Astrocyte (in vitro differentiated cells and primary cell): Measurements from ENCODE around the gene LSM8. TPM values are rescaled to one million over a fixed set of nuclear protein-coding genes. Genes with fewer than 3 reads are reported as not detected.
"Not testable (repeated sequence)": the region's sequence is repeated elsewhere in the genome, so short reads cannot be mapped to it uniquely, and the experiment has no call there.

Experiments
- DNase-seq: peaks from one replicate; pipeline ENCODE4 v3.0.0-alpha.2; 2010; ENCODE audit warnings: low read depth
- FAIRE-seq: peaks from 2 replicates; lab custom pipeline; 2011; peaks lifted over from hg19 to GRCh38; lab: Jason Lieb, UNC
- H2AFZ ChIP-seq: 2 replicates; pipeline ENCODE4 v1.6.0; 2012; ENCODE audit warnings: low read depth, low read length, inconsistent platforms
- H3K27ac ChIP-seq: 2 replicates; pipeline ENCODE4 v1.5.1; 2011; ENCODE audit warnings: low read depth, low read length, inconsistent platforms
- H3K27me3 ChIP-seq: 2 replicates; pipeline ENCODE4 v1.6.0; 2011; ENCODE audit warnings: low read length, inconsistent platforms; ENCODE audit not compliant: insufficient read depth
- H3K36me3 ChIP-seq: 2 replicates; pipeline ENCODE4 v1.5.1; 2011; ENCODE audit warnings: low read length, inconsistent platforms; ENCODE audit not compliant: insufficient read depth
- H3K4me1 ChIP-seq: 2 replicates; pipeline ENCODE4 v1.5.1; 2011; ENCODE audit warnings: low read length, inconsistent platforms; ENCODE audit not compliant: insufficient read depth
- H3K4me2 ChIP-seq: 2 replicates; pipeline ENCODE4 v1.6.0; 2012; ENCODE audit warnings: low read length, inconsistent platforms
- H3K4me3 ChIP-seq: 2 replicates; pipeline ENCODE4 v1.5.1; 2011; ENCODE audit warnings: low read depth, mild to moderate bottlenecking, low read length, inconsistent platforms; ENCODE audit not compliant: insufficient read depth
- H3K79me2 ChIP-seq: 2 replicates; pipeline ENCODE4 v1.6.0; 2012; ENCODE audit warnings: mild to moderate bottlenecking, low read length, inconsistent platforms; ENCODE audit not compliant: insufficient read depth
- H3K9ac ChIP-seq: 2 replicates; pipeline ENCODE4 v1.6.0; 2012; ENCODE audit warnings: mild to moderate bottlenecking, low read length, inconsistent platforms
- H3K9me3 ChIP-seq: 2 replicates; pipeline ENCODE4 v1.5.1; 2012; ENCODE audit warnings: low read depth, mild to moderate bottlenecking, low read length, inconsistent platforms; ENCODE audit not compliant: insufficient read depth
- H4K20me1 ChIP-seq: 2 replicates; pipeline ENCODE4 v1.6.0; 2012; ENCODE audit warnings: low read length, inconsistent platforms; ENCODE audit not compliant: insufficient read depth
- H3K27ac Mint-ChIP-seq: one replicate; pipeline ENCODE4 v1.8.0; 2021; ENCODE audit warnings: mild to moderate bottlenecking, mixed read lengths; ENCODE audit not compliant: unreplicated experiment
- H3K27me3 Mint-ChIP-seq: one replicate; pipeline ENCODE4 v1.8.0; 2021; ENCODE audit warnings: low read depth, mixed read lengths; ENCODE audit not compliant: unreplicated experiment
- H3K36me3 Mint-ChIP-seq: one replicate; pipeline ENCODE4 v1.8.0; 2021; ENCODE audit warnings: low read depth, mixed read lengths; ENCODE audit not compliant: unreplicated experiment
- H3K4me1 Mint-ChIP-seq: one replicate; pipeline ENCODE4 v1.8.0; 2021; ENCODE audit warnings: low read depth, mixed read lengths; ENCODE audit not compliant: unreplicated experiment
- H3K4me3 Mint-ChIP-seq: one replicate; pipeline ENCODE4 v1.8.0; 2021; ENCODE audit warnings: mild to moderate bottlenecking, moderate library complexity, mixed read lengths; ENCODE audit not compliant: unreplicated experiment
- H3K9me3 Mint-ChIP-seq: one replicate; pipeline ENCODE4 v1.8.0; 2021; ENCODE audit warnings: mild to moderate bottlenecking, mixed read lengths; ENCODE audit not compliant: unreplicated experiment
- EZH2 ChIP-seq: IDR thresholded peaks from 2 replicates; pipeline ENCODE4 v1.6.1; 2012; ENCODE audit warnings: mild to moderate bottlenecking, low read length, inconsistent platforms; ENCODE audit not compliant: insufficient read depth
- total RNA-seq: library from RNA; stranded (reverse); gene quantifications from 2 replicates; pipeline ENCODE4 v1.2.1, GENCODE V29; 2021
- TF ChIP-seq, protein P1 (sequence below): IDR thresholded peaks from 2 replicates; pipeline ENCODE4 v1.5.1; 2011; ENCODE audit warnings: low read depth, mild to moderate bottlenecking, inconsistent platforms, low read length, moderate library complexity; ENCODE audit not compliant: insufficient read depth

Gene LSM8
- total RNA-seq, 1 donor from 2014 or later, result 19.9 TPM

DNA sequence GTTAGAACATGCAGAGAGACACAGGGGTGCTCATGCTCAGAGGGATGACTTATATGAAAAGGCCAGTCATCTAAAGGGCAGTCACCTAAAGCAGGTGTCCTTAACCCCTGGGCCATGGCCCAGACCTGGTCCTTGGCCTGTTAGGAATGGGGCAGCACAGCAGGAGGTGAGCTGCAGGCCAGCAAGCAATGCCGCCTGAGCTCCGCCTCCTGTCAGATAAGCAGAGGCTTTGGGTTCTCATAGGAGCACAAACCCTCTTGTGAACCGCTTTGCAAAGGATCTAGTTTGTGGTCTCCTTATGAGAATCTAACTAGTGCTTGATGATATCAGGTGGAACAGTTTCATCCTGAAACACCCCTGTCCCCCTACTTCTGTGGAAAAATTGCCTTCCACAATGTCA is 55.0 kb downstream of the LSM8 start:
- Histone ChIP-seq H3K36me3 (no peaks in the 10 kb centered on the region), H3K9me3 (no peaks in the 10 kb centered on the region), H3K4me2 (no peak overlapping the region), H3K79me2 (no peaks in the 10 kb centered on the region), H3K9ac (no peak overlapping the region), H4K20me1 (no peaks in the 10 kb centered on the region), H3K4me1 (no peaks in the 10 kb centered on the region), H3K4me3 (no peak overlapping the region), H3K27ac (no peak overlapping the region), H3K27me3 (no peaks in the 10 kb centered on the region), H2AFZ (no peak overlapping the region)
- no peak for TF ChIP-seq EZH2
- TF ChIP-seq, protein P1, sequence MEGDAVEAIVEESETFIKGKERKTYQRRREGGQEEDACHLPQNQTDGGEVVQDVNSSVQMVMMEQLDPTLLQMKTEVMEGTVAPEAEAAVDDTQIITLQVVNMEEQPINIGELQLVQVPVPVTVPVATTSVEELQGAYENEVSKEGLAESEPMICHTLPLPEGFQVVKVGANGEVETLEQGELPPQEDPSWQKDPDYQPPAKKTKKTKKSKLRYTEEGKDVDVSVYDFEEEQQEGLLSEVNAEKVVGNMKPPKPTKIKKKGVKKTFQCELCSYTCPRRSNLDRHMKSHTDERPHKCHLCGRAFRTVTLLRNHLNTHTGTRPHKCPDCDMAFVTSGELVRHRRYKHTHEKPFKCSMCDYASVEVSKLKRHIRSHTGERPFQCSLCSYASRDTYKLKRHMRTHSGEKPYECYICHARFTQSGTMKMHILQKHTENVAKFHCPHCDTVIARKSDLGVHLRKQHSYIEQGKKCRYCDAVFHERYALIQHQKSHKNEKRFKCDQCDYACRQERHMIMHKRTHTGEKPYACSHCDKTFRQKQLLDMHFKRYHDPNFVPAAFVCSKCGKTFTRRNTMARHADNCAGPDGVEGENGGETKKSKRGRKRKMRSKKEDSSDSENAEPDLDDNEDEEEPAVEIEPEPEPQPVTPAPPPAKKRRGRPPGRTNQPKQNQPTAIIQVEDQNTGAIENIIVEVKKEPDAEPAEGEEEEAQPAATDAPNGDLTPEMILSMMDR, result no peak
- Mint-ChIP-seq H3K4me1 (no peaks in the 10 kb centered on the region), H3K27ac (no peak overlapping the region), H3K4me3 (no peak overlapping the region), H3K9me3 (no peaks in the 10 kb centered on the region), H3K36me3 (no peaks in the 10 kb centered on the region), H3K27me3 (no peaks in the 10 kb centered on the region)
- FAIRE-seq (no peak), DNase-seq (no peak)

DNA sequence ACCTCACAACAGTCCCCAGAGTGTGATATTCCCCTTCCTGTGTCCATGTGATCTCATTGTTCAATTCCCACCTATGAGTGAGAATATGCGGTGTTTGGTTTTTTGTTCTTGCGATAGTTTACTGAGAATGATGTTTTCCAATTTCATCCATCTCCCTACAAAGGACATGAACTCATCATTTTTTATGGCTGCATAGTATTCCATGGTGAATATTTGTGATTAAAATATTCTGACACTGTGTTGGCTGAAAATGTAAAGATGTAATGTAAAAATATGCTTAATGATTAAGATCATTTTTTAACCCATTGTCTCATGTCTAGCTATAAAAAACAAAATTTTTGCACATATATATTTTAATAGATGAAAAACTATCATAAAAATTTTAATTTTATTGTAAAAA is 56.4 kb downstream of the LSM8 start:
- H3K9ac ChIP-seq, H3K4me1 ChIP-seq, H3K79me2 ChIP-seq, H3K27ac Mint-ChIP-seq, H3K9me3 Mint-ChIP-seq, H3K9me3 ChIP-seq, H3K4me3 Mint-ChIP-seq, H3K27me3 ChIP-seq, FAIRE-seq, H3K36me3 ChIP-seq, H4K20me1 ChIP-seq, H3K4me3 ChIP-seq, H3K27me3 Mint-ChIP-seq, H3K4me1 Mint-ChIP-seq, H3K36me3 Mint-ChIP-seq, H3K4me2 ChIP-seq, H2AFZ ChIP-seq, H3K27ac ChIP-seq, DNase-seq: not testable (repeated sequence)

Other genes with a start within 250 kb of the LSM8 start
- gene ANKRD7, start 40.5 kb downstream of the LSM8 start, total RNA-seq, result 0.41 and 0.82 TPM in 2 replicates